K562 (cell line): ENCODE results near the gene THOP1. TPM values are rescaled to one million over a fixed set of nuclear protein-coding genes. Genes with fewer than 3 reads are reported as not detected.

Experiments
- ASH1L ChIP-seq: fragments of 450-650 bp; IDR thresholded peaks from 2 replicates; pipeline ENCODE4 v1.6.1; 2018; ENCODE audit warnings: borderline replicate concordance, mild to moderate bottlenecking, low read depth; ENCODE audit not compliant: partially characterized antibody
- BRD4 ChIP-seq: fragments of 200-600 bp; sonication (generic); IDR thresholded peaks from 2 replicates; pipeline ENCODE4 v1.6.1; 2017; ENCODE audit warnings: inconsistent platforms
- C11orf30 ChIP-seq: fragments of 450-650 bp; IDR thresholded peaks from 2 replicates; pipeline ENCODE4 v1.6.1; 2016; ENCODE audit warnings: low read depth, mild to moderate bottlenecking
- CBFA2T2 ChIP-seq: fragments of 450-650 bp; conservative IDR thresholded peaks from 2 replicates; pipeline ENCODE4 v1.6.1; 2017; ENCODE audit warnings: mild to moderate bottlenecking
- CBX1 ChIP-seq: sonication (generic); IDR thresholded peaks from 2 replicates; pipeline ENCODE4 v1.6.1; 2016; ENCODE audit warnings: antibody characterized with exemption, low read depth, mild to moderate bottlenecking
- CHCHD3 ChIP-seq: fragments of 250-450 bp; sonication (Bioruptor Pico); IDR thresholded peaks from 2 replicates; pipeline ENCODE4 v2.1.2; 2022; ENCODE audit warnings: mild to moderate bottlenecking
- FOSL1 ChIP-seq: fragments of 200-800 bp; sonication (Bioruptor generic); conservative IDR thresholded peaks from 2 replicates; pipeline ENCODE4 v1.6.1; 2016; ENCODE audit warnings: missing genetic modification characterization, missing compliant biosample characterization
- FOXA3 ChIP-seq, 2 experiments: fragments of 450-650 bp in 1 of 2; sonication (generic) in 1 of 2; formaldehyde crosslinking; IDR thresholded peaks in 1 of 2; conservative IDR thresholded peaks in 1 of 2; 2 replicates each; pipeline versions ENCODE4 v1.4.0 to v1.8.0; 2020 to 2022; ENCODE audit warnings: mild to moderate bottlenecking in 2 of 2, missing genetic modification reagents in 1 of 2
- FOXO4 ChIP-seq: fragments of 450-650 bp; formaldehyde crosslinking; IDR thresholded peaks from 2 replicates; pipeline ENCODE4 v1.4.0; 2020; ENCODE audit warnings: mild to moderate bottlenecking, moderate library complexity
- HEY1 ChIP-seq: fragments of 250-450 bp; sonication (Bioruptor Pico); IDR thresholded peaks from 2 replicates; pipeline ENCODE4 v1.5.0; 2020; ENCODE audit warnings: mild to moderate bottlenecking, moderate library complexity, borderline replicate concordance
- HLTF ChIP-seq: fragments of 450-650 bp; IDR thresholded peaks from 2 replicates; pipeline ENCODE4 v1.6.1; 2016
- JUND ChIP-seq, 2 experiments: IDR thresholded peaks; 2 replicates in 1 of 2; 3 replicates in 1 of 2; pipeline ENCODE4 v1.6.1; 2011; ENCODE audit warnings: borderline replicate concordance in 2 of 2, low read depth in 2 of 2, low read length in 2 of 2, improper control_type of control experiment in 1 of 2, missing biosample characterization in 1 of 2, missing genetic modification characterization in 1 of 2, missing genetic modification reagents in 1 of 2
- KAT8 ChIP-seq: fragments of 450-650 bp; IDR thresholded peaks from 2 replicates; pipeline ENCODE4 v1.6.1; 2016; ENCODE audit warnings: low read depth, mild to moderate bottlenecking
- MCM3 ChIP-seq: fragments of 450-650 bp; IDR thresholded peaks from 2 replicates; pipeline ENCODE4 v1.6.1; 2016
- MEIS2 ChIP-seq: fragments of 450-650 bp; IDR thresholded peaks from 2 replicates; pipeline ENCODE4 v1.6.1; 2014; ENCODE audit warnings: mild to moderate bottlenecking; ENCODE audit not compliant: partially characterized antibody
- NCOA2 ChIP-seq, 2 experiments: fragments of 450-650 bp; IDR thresholded peaks; 2 replicates each; pipeline ENCODE4 v1.6.1; 2018; ENCODE audit warnings: mild to moderate bottlenecking in 2 of 2, moderate library complexity in 1 of 2; ENCODE audit not compliant: partially characterized antibody in 2 of 2
- POLR3A ChIP-seq: IDR thresholded peaks from 2 replicates; pipeline ENCODE4 v1.6.1; 2011; ENCODE audit warnings: borderline replicate concordance, mild to moderate bottlenecking, moderate library complexity; ENCODE audit not compliant: insufficient read length, insufficient read depth; ENCODE audit errors: extremely low read depth
- PTRF ChIP-seq: fragments of 450-650 bp; IDR thresholded peaks from 2 replicates; pipeline ENCODE4 v1.6.1; 2016; ENCODE audit warnings: mild to moderate bottlenecking, missing genetic modification characterization, missing compliant biosample characterization
- SIN3B ChIP-seq: fragments of 450-650 bp; IDR thresholded peaks from 2 replicates; pipeline ENCODE4 v1.6.1; 2017; ENCODE audit warnings: low read depth, mild to moderate bottlenecking, moderate library complexity
- SMAD3 ChIP-seq: fragments of 450-650 bp; formaldehyde crosslinking; conservative IDR thresholded peaks from 2 replicates; pipeline ENCODE4 v1.4.0; 2020; ENCODE audit warnings: mild to moderate bottlenecking
- SMARCB1 ChIP-seq: IDR thresholded peaks from 2 replicates; pipeline ENCODE4 v1.6.1; 2011; ENCODE audit warnings: improper control_type of control experiment, low read depth; ENCODE audit not compliant: insufficient read length
- SNAPC5 ChIP-seq: fragments of 250-450 bp; sonication (Bioruptor Pico); IDR thresholded peaks from 2 replicates; pipeline ENCODE4 v1.8.0; 2021; ENCODE audit warnings: moderate library complexity, mild to moderate bottlenecking, inconsistent platforms
- TCF3 ChIP-seq: sonication (generic); formaldehyde crosslinking; IDR thresholded peaks from 2 replicates; pipeline ENCODE4 v1.4.0; 2020; ENCODE audit warnings: mild to moderate bottlenecking, missing genetic modification reagents
- TFAM ChIP-seq: fragments of 250-450 bp; sonication (Bioruptor Pico); conservative IDR thresholded peaks from 2 replicates; pipeline ENCODE4 v1.5.0; 2021; ENCODE audit warnings: mild to moderate bottlenecking, moderate library complexity
- ZBTB8A ChIP-seq: fragments of 450-650 bp; IDR thresholded peaks from 2 replicates; pipeline ENCODE4 v1.6.1; 2018; ENCODE audit warnings: mild to moderate bottlenecking, moderate library complexity; ENCODE audit not compliant: partially characterized antibody
- ZFP36 ChIP-seq: fragments of 150-350 bp; IDR thresholded peaks from 2 replicates; pipeline ENCODE4 v1.6.1; 2018; ENCODE audit warnings: low read length, low read depth; ENCODE audit not compliant: partially characterized antibody
- ZNF41 ChIP-seq: fragments of 250-450 bp; sonication (Bioruptor Pico); conservative IDR thresholded peaks from 2 replicates; pipeline ENCODE4 v1.4.0; 2020; ENCODE audit warnings: mild to moderate bottlenecking
- ZNF79 ChIP-seq: fragments of 250-450 bp; sonication (Bioruptor Pico); IDR thresholded peaks from 2 replicates; pipeline ENCODE4 v1.4.0; 2020; ENCODE audit warnings: low read depth, mild to moderate bottlenecking, moderate library complexity
- polyA plus RNA-seq, 8 experiments: library from polyadenylated mRNA; depleted of rRNA in 4 of 8; stranded (reverse) in 5 of 8; unstranded in 3 of 8; fragments of >200 nt; fragmentation: Nextera tagmentation in 2 of 8; fragmentation: Illumina TruSeq in 1 of 8; extraction: Ambion mirVana in 2 of 8; extraction: Trizol in 1 of 8; gene quantifications; 2 replicates each; pipeline versions ENCODE4 v1.2.1 to v1.2.3, GENCODE V29; 2011 to 2014; ENCODE audit warnings: inconsistent platforms in 1 of 8, missing spikeins in 1 of 8
- total RNA-seq, 7 experiments: library from RNA; depleted of rRNA in 6 of 7; stranded (reverse); fragments of >200 nt in 6 of 7; fragmentation: Illumina TruSeq in 2 of 7; extraction: Trizol in 2 of 7; gene quantifications; 2 replicates each; pipeline versions ENCODE4 v1.2.1 to v1.2.3, GENCODE V29; 2011 to 2021; ENCODE audit warnings: low replicate concordance in 1 of 7
- TF ChIP-seq, protein P1 (sequence below): fragments of 250-450 bp; sonication (Bioruptor Pico); IDR thresholded peaks from 2 replicates; pipeline ENCODE4 v1.8.0; 2022; ENCODE audit warnings: moderate library complexity, mild to moderate bottlenecking, inconsistent platforms

Gene THOP1
- total and polyA plus RNA-seq, 9 of the 15 experiments (the other 6 are each of a cell fraction or from before 2014, with no cell fraction given): 1.3 to 255 (median 96.1) TPM

DNA sequence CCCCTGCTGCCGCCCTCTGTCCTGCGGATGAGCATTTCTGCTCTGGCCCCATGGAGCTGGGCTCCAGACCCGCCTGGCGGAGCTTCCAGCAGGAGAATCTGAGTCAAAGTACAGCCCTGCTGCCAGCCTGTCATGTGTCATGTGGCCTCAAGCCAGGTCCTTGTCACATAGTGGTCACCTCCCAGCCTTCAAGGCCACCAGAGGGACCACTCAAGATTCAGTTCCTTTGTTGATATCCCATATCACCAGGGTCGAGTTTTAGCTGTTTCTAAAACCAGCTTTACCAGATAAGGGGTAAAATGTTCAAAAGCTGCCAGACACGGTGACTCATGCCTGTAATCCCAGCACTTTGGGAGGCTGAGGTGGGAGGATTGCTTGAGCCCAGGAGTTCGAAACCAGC is 13.4 kb downstream of the THOP1 start (continued):
- TF ChIP-seq SNAPC5 (CRISPR knock-in tag): no peak
- no peak for TF ChIP-seq PTRF (tag)
- TF ChIP-seq MCM3: no peak
- 0 out of 2 replicates have a peak, but pooled peaks have one; percentile 34 for TF ChIP-seq JUND (IDR thresholded peaks at IDR 0.05; ENCODE audit: borderline replicate concordance, low read depth, low read length)
- TF ChIP-seq JUND (tag; IDR thresholded peaks at IDR 0.05; ENCODE audit: borderline replicate concordance, low read depth, low read length): no peak
- no peak for TF ChIP-seq ZFP36
- TF ChIP-seq CBFA2T2: 0 out of 2 replicates have a peak, but pooled peaks have one; percentile 36
- TF ChIP-seq SIN3B: no peak
- TF ChIP-seq MEIS2: no peak
- TF ChIP-seq FOXO4 (CRISPR knock-in tag): no peak
- no peak for TF ChIP-seq HLTF
- TF ChIP-seq HEY1 (CRISPR knock-in tag): no peak
- TF ChIP-seq C11orf30: no peak
- no peak for TF ChIP-seq FOXA3 (CRISPR knock-in tag; conservative IDR thresholded peaks at IDR 0.05 in 1 of 2, IDR thresholded peaks at IDR 0.05 in 1 of 2)
- TF ChIP-seq FOSL1: peak; percentile 72
- TF ChIP-seq BRD4: no peak
- no peak for TF ChIP-seq ZNF79 (CRISPR knock-in tag)
- no peak for TF ChIP-seq ZBTB8A
- no peak for TF ChIP-seq TFAM (CRISPR knock-in tag)
- TF ChIP-seq TCF3 (CRISPR knock-in tag): peak; percentile 31; the same call in 1 of the 2 replicates
- TF ChIP-seq KAT8: no peak
- TF ChIP-seq, protein P1, sequence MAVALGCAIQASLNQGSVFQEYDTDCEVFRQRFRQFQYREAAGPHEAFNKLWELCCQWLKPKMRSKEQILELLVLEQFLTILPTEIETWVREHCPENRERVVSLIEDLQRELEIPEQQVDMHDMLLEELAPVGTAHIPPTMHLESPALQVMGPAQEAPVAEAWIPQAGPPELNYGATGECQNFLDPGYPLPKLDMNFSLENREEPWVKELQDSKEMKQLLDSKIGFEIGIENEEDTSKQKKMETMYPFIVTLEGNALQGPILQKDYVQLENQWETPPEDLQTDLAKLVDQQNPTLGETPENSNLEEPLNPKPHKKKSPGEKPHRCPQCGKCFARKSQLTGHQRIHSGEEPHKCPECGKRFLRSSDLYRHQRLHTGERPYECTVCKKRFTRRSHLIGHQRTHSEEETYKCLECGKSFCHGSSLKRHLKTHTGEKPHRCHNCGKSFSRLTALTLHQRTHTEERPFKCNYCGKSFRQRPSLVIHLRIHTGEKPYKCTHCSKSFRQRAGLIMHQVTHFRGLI (CRISPR knock-in tag): no peak
- TF ChIP-seq CHCHD3 (CRISPR knock-in tag): no peak
- no peak for TF ChIP-seq POLR3A
- TF ChIP-seq SMARCB1: no peak
- no peak for TF ChIP-seq CBX1
- TF ChIP-seq ZNF41 (CRISPR knock-in tag): no peak
- TF ChIP-seq NCOA2 (IDR thresholded peaks at IDR 0.05; ENCODE audit: partially characterized antibody in 2 of 2): no peak
- no peak for TF ChIP-seq SMAD3
- no peak for TF ChIP-seq ASH1L
